EH (cell line): ENCODE measurements around the gene AMBP.
"Not testable (repeated sequence)": the region's sequence is repeated elsewhere in the genome, so short reads cannot be mapped to it uniquely, and the experiment has no call there.

ENCODE experiments used
- DNase-seq: peaks from one replicate; pipeline ENCODE4 v3.0.0-alpha.2; 2015; ENCODE audit warnings: low read depth

Gene AMBP

DNA sequence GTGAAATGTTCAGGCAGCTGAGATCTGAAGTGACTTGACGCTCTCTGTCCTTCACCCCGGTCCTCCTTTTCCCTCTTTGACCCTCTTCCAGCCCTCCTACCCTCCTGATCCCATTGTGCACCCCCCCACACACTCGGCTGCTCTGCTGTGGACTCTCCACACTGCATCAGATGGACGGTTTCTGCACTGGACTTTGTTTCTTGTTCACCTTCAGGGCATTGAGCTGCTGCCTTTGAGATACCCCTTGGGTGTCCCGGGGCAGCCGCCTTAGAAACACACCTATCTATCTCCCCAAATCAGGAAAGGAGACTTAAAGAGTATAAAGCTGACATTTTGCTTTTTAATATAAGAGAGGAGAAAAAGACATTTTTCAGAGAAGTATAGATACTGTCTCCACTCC is 27.5 kb downstream of the AMBP start:
- DNase-seq: no peak

DNA sequence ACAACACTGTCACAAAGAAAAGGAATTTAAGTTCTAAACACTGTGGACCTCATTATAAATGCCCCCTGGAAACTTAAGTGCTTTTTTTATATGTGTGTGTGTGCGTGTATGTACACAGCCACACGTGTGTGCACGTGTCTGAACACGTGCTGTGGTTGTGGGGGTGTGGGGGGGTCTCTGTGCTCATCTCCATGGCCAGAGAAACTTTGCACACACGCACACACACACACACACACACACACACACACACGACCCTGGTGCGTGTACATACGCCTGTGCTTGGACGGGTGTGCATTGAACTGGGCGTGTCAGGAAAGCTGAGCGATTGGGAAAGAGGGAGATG is 27.9 kb downstream of the AMBP start:
- no peak for DNase-seq

DNA sequence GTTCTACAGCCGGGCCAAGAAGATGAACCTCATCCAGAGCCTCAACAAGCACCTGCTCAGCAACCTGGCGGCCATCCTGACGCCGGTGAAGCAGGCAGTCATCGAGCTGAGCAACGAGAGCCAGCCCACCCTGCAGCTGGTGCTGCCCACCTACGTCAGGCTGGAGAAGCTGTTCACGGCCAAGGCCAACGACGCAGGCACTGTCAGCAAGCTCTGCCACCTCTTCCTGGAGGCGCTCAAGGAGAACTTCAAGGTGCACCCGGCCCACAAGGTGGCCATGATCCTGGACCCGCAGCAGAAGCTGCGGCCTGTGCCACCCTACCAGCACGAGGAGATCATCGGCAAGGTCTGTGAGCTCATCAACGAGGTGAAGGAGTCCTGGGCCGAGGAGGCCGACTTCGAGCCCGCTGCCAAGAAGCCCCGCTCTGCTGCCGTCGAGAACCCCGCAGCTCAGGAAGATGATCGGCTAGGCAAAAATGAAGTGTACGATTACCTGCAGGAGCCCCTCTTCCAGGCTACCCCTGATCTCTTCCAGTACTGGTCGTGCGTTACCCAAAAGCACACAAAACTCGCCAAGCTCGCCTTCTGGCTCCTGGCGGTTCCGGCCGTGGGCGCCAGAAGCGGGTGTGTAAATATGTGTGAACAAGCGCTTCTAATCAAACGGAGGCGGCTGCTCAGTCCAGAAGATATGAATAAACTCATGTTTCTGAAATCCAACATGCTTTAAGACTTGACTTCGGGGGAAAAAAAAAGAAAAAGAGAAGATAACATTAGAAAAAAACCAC is 28.5 kb downstream of the AMBP start:
- no peak for DNase-seq

DNA sequence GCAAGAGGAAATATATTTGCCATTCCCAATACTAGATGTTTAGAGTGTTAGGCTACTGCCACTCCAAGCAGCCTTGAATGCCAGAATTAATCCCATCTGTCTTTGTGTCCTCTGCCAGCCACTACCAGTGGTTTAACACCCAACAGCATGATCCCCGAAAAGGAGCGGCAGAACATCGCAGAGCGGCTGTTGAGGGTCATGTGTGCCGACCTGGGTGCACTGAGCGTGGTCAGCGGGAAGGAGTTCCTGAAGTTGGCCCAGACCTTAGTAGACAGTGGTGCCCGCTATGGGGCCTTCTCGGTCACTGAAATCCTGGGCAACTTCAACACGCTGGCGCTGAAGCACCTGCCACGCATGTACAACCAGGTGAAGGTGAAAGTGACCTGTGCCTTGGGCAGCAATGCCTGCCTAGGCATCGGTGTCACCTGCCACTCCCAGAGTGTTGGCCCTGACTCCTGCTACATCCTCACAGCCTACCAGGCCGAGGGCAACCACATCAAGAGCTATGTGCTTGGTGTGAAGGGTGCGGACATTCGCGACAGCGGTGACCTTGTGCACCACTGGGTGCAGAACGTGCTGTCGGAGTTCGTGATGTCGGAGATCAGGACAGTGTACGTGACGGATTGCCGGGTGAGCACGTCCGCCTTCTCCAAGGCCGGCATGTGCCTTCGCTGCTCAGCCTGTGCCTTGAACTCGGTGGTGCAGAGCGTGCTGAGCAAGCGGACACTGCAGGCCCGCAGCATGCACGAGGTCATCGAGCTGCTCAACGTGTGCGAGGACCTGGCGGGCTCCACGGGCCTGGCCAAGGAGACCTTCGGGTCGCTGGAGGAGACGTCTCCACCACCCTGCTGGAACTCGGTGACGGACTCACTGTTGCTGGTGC is 29.3 kb downstream of the AMBP start:
- DNase-seq: no peak

DNA sequence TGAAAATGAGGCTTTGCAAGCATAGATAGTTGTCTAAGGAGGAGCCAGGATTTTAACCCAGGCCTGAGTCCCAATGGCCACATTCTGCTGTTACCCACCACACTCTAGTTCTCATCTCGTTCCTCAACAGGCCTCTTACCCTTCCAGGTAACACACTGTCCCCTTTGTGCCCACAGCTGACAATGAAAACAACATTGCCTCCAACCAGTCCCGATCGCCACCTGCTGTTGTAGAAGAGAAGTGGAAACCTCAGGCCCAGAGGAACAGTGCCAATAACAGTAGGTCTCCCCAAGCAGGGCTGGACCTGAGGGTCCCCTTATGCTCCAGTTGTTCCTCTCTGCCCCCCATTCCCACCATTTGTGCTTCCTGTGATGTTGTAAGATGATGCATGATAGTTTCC is 30.4 kb downstream of the AMBP start:
- peak; percentile 12 for DNase-seq

DNA sequence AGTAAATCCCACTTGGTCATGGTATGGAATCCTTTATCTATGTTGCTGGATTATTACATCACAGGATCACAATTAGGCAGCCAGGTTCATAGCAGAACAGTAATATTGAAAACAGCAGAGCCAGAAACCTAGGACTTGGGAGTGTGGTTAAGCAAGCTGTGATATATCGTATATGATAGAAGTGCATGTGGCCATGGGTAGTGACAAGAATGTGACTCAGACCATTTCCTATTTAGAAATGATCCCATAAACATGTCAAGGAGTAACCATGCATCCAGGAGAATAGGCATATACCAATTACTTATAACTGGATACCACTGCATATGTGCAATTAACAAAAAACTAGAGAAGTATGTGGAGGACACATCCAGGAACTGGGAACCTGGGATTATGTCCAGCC is 31.2 kb downstream of the AMBP start:
- peak; percentile 44 for DNase-seq

DNA sequence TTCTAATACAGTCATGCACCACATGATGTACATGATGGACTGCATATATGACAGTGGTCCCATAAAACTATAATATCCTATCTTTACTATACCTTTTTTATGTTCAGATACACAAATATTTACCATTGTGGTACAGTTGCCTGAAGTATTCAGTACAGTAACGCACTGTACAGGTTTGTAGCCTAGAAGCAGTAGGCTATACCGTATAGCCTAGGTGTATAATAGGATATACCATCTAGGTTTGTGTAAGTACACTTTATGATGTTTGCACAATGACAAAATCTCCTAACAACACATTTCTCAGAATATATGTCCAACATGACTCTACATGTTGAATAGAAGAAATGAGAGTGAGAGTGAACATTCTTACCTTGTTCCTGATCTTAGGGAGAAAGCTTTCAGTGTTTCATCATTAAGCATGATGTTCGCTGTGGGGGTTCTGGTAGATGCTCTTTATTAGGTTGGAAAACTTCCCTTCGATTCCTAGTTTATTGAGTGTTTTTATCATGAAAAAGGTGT is 31.8 kb downstream of the AMBP start:
- no peak for DNase-seq

DNA sequence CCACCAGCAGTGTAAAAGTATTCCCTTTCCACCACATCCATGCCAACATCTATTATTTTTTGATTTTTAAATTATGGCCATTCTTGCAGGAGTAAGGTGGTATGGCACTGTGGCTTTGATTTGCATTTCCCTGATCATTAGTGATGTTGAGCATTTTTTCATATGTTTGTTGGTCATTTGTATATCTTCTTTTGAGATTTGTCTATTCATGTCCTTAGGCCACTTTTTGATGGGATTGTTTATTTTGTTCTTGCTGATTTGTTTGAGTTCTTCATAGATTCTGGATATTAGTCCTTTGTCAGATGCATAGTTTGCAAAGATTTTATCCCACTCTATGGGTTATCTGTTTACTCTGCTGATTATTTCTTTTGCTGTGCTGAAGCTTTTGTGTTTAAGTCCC is 34.4 kb downstream of the AMBP start:
- DNase-seq: not testable (repeated sequence)

DNA sequence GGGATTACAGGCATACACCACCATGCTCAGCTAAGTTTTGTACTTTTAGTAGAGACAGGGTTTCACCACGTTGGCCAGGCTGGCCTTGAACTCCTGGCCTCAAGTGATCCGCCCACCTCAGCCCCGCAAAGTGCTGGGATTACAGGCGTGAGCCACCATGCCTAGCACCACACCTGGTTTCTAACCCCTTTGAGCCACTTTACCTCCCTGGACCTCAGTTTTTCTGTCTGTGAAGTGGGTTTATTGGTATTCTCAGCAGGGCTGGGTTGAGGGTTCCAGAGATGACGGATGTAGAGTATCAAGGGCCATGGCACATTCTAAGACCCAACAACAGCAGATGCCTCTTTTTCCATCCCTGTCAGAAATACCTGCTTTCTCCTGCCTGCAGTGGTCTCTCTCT is 38.6 kb downstream of the AMBP start:
- no peak for DNase-seq

DNA sequence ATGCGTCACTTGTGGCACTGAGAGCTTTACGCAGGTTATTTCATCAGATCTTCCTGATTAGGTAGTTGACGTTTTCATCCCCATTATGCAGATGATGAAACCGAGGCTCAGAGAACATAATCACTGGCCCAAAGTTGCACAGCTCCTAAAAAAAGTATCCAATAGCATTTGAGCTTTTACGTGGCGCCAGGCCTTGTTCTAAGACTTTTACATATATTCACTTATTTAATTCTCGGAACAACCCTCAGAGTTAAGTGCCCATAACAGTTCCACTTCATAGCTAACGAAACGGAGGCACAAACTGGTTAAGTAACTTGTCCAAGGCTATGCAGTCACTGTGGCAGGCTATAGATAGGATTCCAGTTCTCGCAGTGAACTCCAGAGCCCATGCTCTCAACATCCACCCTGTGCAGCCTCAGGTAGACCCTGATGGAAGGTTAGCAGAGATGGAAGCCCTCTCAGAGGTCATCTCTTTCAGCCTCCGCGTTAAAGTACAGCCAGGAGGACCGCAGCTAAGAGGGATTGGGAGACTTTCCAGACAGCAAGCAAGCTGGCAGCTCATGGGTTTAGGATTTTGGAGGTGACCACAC is 39.3 kb downstream of the AMBP start:
- no peak for DNase-seq

DNA sequence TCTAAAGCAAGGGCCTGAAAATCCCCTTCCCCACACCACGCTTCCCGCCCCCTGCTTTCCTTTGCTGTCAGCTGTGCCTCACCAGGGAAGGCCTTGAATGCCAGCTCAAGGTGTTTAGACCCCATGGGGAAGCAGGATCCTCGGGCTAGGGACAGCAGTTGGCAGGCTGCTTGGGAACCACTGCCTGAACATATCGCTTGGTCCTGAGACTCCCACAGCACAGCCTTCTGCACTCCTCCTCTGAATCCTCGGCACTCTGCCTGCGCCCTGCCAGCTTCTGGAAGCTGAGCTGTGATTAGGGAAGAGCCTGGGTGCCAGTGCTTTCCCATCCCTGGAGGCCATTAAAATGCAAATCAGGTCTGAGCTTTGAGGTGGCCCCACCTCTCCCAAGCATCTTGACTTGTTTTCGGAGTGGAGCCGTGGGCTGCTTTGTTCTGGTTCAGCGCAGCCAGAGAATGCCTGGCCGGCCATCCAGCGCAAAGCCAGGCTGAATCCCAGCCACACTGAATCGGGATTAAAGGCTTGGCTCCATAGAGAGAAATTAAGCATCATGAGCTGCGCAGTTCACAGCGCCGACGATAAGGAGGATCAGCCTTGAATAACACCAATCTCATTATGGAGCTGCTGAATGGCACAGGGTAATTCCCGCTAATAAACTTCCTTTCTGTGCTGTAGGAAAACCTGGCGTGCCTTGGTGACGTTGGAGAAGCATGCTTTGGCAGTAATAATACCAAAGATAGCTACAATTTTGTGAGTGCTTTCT is 40.0 kb downstream of the AMBP start:
- no peak for DNase-seq

DNA sequence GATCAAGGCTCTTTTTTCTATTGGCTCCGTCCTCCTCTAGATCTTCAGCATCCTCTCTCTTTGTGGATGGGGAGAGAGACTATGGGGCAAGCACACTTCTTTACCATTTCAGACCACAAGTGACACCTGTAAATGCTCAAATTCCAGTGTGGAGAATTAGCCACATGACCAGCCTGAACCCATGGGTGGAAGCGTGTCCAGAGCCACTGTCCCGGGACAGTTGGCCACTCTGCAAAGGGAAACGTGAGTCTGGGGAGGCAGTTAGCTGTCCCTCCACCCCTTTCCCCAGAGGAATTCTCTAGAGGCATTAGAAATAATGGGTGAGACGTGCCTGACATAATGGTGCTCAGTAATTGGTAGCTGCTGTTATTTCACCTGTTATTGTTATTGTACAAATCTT is 40.9 kb downstream of the AMBP start:
- no peak for DNase-seq

DNA sequence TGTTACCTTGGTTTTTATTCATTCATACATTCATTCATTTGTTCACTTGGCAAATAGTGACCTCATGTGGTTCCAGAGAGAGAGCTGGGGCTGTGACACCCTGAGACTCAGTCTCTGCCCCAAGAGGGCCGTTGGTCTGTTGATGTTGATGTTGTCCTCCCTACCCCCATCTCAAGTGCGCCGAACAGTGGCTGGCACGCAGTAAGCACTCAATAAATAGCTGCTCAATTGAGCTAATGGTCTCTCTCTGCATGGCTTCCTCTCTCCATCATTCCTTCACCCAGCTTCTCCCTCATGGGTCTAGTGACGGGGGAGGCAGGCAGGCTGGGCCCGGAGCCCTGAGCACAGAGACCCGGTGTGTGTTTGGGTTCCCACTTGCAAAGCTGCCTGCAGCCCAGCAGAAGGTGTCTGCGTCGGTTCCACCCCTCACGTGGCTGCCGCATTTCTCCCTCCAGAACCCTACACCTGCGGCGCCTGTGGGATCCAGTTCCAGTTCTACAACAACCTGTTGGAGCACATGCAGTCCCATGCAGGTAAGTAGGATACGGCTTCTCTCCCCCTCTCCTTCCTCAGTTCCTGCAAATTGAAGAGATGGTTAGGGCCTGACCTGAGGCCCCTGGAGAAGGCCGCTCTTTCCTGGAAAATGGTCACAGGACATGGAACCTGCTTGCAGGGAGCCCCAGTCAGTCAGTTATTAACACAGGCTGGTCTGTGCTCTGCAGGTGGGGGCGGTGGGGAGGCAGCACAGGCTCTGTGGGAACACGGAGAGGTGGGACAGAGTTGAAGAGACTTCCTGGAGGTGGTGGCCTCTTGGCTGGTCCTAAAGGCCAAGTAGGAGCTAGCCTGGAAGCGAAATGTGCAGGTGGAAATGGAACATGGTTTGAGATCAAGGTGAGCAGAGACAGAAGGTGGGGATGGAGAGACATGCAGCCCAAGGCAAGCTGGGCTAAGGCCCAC is 42.0 kb downstream of the AMBP start:
- DNase-seq: no peak

DNA sequence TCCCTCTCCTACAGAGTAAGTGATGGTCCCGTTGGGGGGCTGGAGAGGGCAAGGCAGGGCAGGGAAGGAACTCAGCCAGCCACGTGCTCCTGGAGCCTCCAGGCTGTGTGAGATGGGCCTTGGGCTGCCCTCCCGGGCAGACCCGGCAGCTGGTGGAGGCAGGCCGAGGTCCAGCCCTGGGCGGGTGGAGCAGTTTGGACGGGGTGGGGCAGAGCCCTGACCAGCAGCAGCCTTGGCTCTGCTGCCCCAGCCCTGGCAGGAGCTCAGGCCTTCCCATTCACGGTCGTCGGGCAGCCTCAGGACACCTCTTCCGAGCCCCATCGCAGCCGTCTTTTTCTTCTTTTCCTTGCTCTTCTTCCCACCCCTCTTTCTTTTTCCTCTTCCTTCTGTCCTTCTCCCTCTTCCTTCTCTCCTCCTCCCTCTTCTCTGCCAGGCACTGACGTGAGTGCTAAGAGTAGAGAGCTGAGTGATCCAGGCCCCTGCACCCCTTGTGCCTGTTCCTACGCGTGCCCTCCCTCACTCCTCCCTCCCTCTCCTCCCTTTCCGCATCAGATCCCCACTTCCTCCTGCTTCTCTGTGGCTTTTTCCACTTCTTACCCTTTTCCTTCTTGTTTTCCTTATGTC is 42.8 kb downstream of the AMBP start:
- no peak for DNase-seq

DNA sequence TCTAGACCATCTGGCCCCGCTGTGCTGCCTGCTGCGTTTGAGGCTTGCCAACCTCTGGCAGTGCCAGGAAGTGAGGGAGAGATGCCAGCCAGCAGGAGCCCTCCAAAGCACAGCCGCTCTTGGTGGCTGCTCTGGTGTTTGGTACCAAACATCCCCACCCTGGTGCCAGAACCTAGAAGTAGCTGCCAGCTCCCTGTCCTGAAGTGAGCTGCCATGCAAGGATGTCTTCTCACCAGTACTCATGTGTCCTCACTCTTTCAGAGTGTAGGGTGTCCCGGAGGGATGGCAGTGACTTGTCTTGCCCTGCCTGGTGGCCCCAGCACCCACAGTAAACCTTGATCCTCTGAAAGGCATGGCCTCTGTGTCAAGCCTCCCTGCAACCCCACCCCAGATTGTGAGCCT is 43.4 kb downstream of the AMBP start:
- DNase-seq: no peak

DNA sequence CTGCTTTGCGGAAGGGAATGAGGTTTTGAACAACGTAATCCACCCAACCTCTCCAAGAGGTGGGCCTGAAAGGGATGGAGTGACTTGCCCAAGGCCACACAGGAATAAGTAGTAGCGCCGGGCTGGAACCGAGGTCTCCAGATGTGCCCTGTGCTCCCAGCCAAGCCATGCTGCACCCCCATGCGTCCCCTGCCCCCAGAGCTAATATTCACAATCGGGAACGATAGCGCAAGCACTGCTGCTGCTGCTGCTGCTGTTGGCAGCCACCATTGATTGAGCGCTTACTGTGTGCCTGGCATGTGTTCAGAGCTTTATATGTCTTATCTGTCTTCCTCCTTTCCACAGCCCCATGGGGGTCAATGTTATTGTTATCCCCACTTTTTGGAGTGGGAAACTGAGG is 43.9 kb downstream of the AMBP start:
- no peak for DNase-seq

DNA sequence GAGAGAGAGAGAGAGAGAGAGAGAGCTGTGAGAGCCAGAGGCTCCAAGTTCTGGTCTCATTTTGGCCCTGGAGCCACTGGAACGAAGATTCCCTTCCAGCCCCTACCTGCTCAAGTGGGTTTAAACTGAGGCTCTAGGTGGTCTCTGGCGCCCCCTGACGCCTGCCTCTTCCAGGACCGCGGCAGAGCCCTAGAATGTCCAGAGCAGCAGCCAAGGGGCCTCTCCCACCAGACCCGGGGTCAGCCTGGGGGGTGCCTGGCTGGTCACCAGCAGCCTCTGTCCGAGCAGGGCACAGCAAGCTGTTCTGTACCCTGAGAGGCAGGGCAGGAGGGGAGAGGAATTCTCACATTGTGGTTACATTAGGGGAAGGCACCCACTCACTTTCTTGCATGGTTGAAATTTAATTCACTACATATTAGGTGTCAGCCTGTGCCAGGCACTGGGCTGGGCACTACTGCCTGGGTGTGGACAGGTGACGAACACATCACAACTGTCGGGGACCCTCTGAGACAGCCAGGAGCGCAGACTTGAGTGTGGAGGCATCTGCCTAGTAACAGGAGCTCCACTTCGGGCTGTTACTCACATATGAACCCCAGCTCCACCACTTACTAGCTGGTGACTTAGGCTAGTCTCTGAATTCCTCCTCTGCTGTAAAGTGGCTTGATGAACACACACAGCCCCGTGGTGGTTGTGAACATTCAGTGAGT is 44.5 kb downstream of the AMBP start:
- DNase-seq: peak; percentile 22

DNA sequence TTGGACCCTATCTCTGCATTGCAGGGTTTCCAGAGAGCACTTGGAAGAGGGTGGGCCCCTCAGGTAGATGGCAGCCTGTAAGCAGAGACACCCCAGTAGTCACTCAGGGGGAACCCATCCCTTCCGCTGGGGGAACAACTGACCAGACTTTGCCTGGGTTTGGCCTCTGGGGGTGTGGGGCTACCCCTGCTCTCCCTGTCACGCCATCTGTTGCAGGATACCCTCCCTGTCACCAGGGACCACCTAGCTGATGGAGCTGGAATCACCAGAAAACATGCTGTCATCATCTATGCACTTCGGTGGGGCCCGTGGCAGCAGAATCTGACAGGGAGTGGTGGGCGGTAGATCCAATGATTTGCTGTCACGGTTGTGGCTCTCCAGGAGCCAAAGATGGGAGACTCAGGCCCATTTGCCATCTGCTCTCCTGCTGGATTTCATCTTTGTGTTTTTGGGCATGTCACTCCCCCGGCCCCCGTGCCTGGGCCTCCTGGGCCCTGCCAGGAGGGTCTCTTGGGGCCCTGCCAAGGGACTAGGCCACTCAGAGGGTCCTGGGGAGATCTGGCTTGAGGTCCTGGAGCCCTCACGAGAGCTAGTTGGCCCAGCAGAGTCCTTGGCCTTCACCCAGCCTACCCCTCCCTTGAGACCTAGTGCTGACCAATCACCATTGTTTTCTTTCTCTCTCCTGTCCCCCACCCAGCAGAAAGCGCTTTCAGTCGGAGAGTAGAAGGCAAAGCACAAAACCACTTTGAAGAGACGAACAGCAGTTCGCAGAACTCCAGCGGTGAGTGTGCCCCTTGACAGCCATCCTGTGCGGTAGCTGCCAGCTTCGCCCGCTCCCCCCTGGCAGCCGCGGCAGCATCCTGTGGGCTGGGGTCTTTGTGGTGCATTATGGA is 45.9 kb downstream of the AMBP start:
- no peak for DNase-seq
